HG02623 (cell line): Measurements from ENCODE around the gene HSPA1B.
"Not testable (repeated sequence)": the region's sequence is repeated elsewhere in the genome, so short reads cannot be mapped to it uniquely, and the experiment has no call there.

Source experiments
- ATAC-seq: cut with Tn5 transposase; IDR thresholded peaks from one replicate; pipeline ENCODE4 v1.9.1; 2021; ENCODE audit warnings: moderate library complexity; ENCODE audit not compliant: unreplicated experiment

The HSPA1B gene

GRCh38 chr6:31826793-31827285, 699 bp upstream of the HSPA1B start:
- no peak for ATAC-seq

GRCh38 chr6:31829633-31830283, 2.2 kb downstream of the HSPA1B start:
- no peak for ATAC-seq

GRCh38 chr6:31830886-31831335, 3.4 kb downstream of the HSPA1B start:
- ATAC-seq: no peak

GRCh38 chr6:31831350-31832215, 4.0 kb downstream of the HSPA1B start:
- ATAC-seq: no peak

GRCh38 chr6:31834367-31835250, 7.1 kb downstream of the HSPA1B start:
- peak; percentile 38 for ATAC-seq

GRCh38 chr6:31836047-31836473, 8.5 kb downstream of the HSPA1B start:
- ATAC-seq: no peak

GRCh38 chr6:31836474-31837368, 9.2 kb downstream of the HSPA1B start:
- no peak for ATAC-seq

GRCh38 chr6:31837369-31838113, 10.0 kb downstream of the HSPA1B start:
- ATAC-seq: no peak

GRCh38 chr6:31838114-31838553, 10.6 kb downstream of the HSPA1B start:
- not testable (repeated sequence) for ATAC-seq

GRCh38 chr6:31838968-31839367, 11.4 kb downstream of the HSPA1B start:
- ATAC-seq: no peak

GRCh38 chr6:31839779-31840126, 12.2 kb downstream of the HSPA1B start:
- ATAC-seq: not testable (repeated sequence)

GRCh38 chr6:31842053-31842452, 14.5 kb downstream of the HSPA1B start:
- no peak for ATAC-seq

- ATAC-seq: no peak
Measured at GRCh38 chr6:31844507-31844906, 17.0 kb downstream of the HSPA1B start.

- no peak for ATAC-seq
Measured at GRCh38 chr6:31847276-31847978, 19.9 kb downstream of the HSPA1B start.

GRCh38 chr6:31850765-31851484, 23.4 kb downstream of the HSPA1B start:
- ATAC-seq: no peak

- no peak for ATAC-seq
Measured at GRCh38 chr6:31851485-31851832, 23.9 kb downstream of the HSPA1B start.

GRCh38 chr6:31851980-31852718, 24.6 kb downstream of the HSPA1B start:
- not testable (repeated sequence) for ATAC-seq
